A549 (cell line): ENCODE data around the gene NBEAL2.

Experiments used
- BHLHE40 ChIP-seq: IDR thresholded peaks from 2 replicates; pipeline ENCODE4 v1.6.1; 2012; ENCODE audit warnings: low read depth, low read length, inconsistent platforms
- CHD4 ChIP-seq: fragments of 200-600 bp; sonication (generic); IDR thresholded peaks from 2 replicates; pipeline ENCODE4 v1.6.1; 2016; ENCODE audit warnings: antibody characterized with exemption, mild to moderate bottlenecking, borderline replicate concordance
- CTCF ChIP-seq: fragments of >200 bp; sonication (Bioruptor Twin); formaldehyde crosslinking; IDR thresholded peaks from 3 replicates; pipeline ENCODE4 v1.5.1; 2016
- E2F6 ChIP-seq: IDR thresholded peaks from 2 replicates; pipeline ENCODE4 v1.6.1; 2012; ENCODE audit warnings: low read depth, borderline replicate concordance
- ESRRA ChIP-seq: fragments of 150-350 bp; IDR thresholded peaks from 2 replicates; pipeline ENCODE4 v1.6.1; 2014; ENCODE audit warnings: mild to moderate bottlenecking, low read length, borderline replicate concordance
- MAZ ChIP-seq: fragments of 150-350 bp; IDR thresholded peaks from 2 replicates; pipeline ENCODE4 v1.6.1; 2014; ENCODE audit warnings: antibody characterized with exemption, low read depth, low read length, borderline replicate concordance
- NR3C1 ChIP-seq: fragments of >200 bp; sonication (Bioruptor Twin); formaldehyde crosslinking; IDR thresholded peaks from 3 replicates; pipeline ENCODE4 v1.6.1; 2017
- PBX3 ChIP-seq: IDR thresholded peaks from 2 replicates; pipeline ENCODE4 v1.6.1; 2012
- PHF8 ChIP-seq: fragments of 200-600 bp; sonication (generic); IDR thresholded peaks from 2 replicates; pipeline ENCODE4 v1.6.1; 2016; ENCODE audit warnings: low read depth, mild to moderate bottlenecking, antibody characterized with exemption, moderate library complexity, borderline replicate concordance
- REST ChIP-seq: fragments of 200-600 bp; sonication (generic); IDR thresholded peaks from 2 replicates; pipeline ENCODE4 v1.6.1; 2016; ENCODE audit warnings: antibody characterized with exemption, mild to moderate bottlenecking, moderate library complexity
- SMC3 ChIP-seq: fragments of >200 bp; sonication (Bioruptor Twin); formaldehyde crosslinking; IDR thresholded peaks from 3 replicates; pipeline ENCODE4 v1.6.1; 2018; ENCODE audit warnings: inconsistent platforms

- no peak for TF ChIP-seq MAZ
- TF ChIP-seq CTCF = no peak
- TF ChIP-seq BHLHE40 = no peak
- no peak for TF ChIP-seq REST
- no peak for TF ChIP-seq PHF8
- no peak for TF ChIP-seq CHD4
- no peak for TF ChIP-seq E2F6
- TF ChIP-seq ESRRA = no peak
- TF ChIP-seq NR3C1 = no peak
- TF ChIP-seq PBX3 = no peak
- no peak for TF ChIP-seq SMC3
Measured at GRCh38 chr3:46971151-46971550, 8.3 kb upstream of the NBEAL2 start.
